ENCODE results near the gene RGPD4. TPM values are rescaled to one million over a fixed set of nuclear protein-coding genes. Genes with fewer than 3 reads are reported as not detected.

RGPD4 gene
- not detected in 2 replicates for total RNA-seq

GRCh38 chr2:107826749-107827148, at the start of gene RGPD4:
Gene RGPD4, plus strand, starts transcription at chr2:107826892. Its CDS starts 122 bp downstream, at chr2:107827014.

Other genes starting within 250 kb of the RGPD4 start
- gene SLC5A7, start 159.6 kb downstream of the RGPD4 start, total RNA-seq = not detected in 2 replicates